Heart right ventricle (tissue), 16 donors: Measurements from ENCODE around the gene MTFP1. TPM values are rescaled to one million over a fixed set of nuclear protein-coding genes. Genes with fewer than 3 reads are reported as not detected.
"Not testable (repeated sequence)": the region's sequence is repeated elsewhere in the genome, so short reads cannot be mapped to it uniquely, and the experiment has no call there.

Experiments
- ATAC-seq, 8 donors: fragments of 200-7000 bp; cut with Tn5 transposase; one replicate each; pipeline ENCODE4 v1.9.1; 2020; ENCODE audit warnings: mild to moderate bottlenecking in 8 of 8, moderate library complexity in 8 of 8, moderate number of reproducible peaks in 1 of 8
- DNase-seq, 2 donors: peaks; one replicate each; pipeline ENCODE4 v3.0.0-alpha.2; 2020
- H3K27ac ChIP-seq, 10 donors: fragments of 200-600 bp; sonication (generic) in 2 of 10; one replicate each; pipeline versions ENCODE4 v1.5.0 to v1.8.0; 2020 to 2022; ENCODE audit warnings: mild to moderate bottlenecking in 3 of 10
- H3K27me3 ChIP-seq, 7 donors: fragments of 200-600 bp; one replicate each; pipeline ENCODE4 v1.8.0; 2021 to 2022; ENCODE audit warnings: mild to moderate bottlenecking in 2 of 7
- H3K36me3 ChIP-seq, 9 donors: fragments of 200-600 bp; sonication (generic) in 1 of 9; one replicate each; pipeline versions ENCODE4 v1.5.0 to v1.8.0; 2020 to 2022; ENCODE audit warnings: mild to moderate bottlenecking in 2 of 9
- H3K4me1 ChIP-seq, 9 donors: fragments of 200-600 bp; sonication (generic) in 1 of 9; one replicate each; pipeline versions ENCODE4 v1.5.0 to v1.8.0; 2020 to 2022; ENCODE audit warnings: mild to moderate bottlenecking in 4 of 9
- H3K4me3 ChIP-seq, 10 donors: fragments of 200-600 bp; sonication (generic) in 2 of 10; one replicate each; pipeline versions ENCODE4 v1.5.0 to v1.8.0; 2020 to 2022; ENCODE audit warnings: mild to moderate bottlenecking in 7 of 10, moderate library complexity in 2 of 10
- H3K9me3 ChIP-seq, 11 donors: fragments of 200-600 bp in 10 of 11; sonication (generic) in 2 of 11; one replicate each; pipeline versions ENCODE4 v1.5.0 to v1.8.0; 2013 to 2022; ENCODE audit warnings: mild to moderate bottlenecking in 2 of 11, control low read depth in 1 of 11, moderate library complexity in 1 of 11
- CTCF ChIP-seq, 9 donors: fragments of 200-600 bp; sonication (generic) in 2 of 9; IDR thresholded peaks; one replicate each; pipeline versions ENCODE4 v1.5.0 to v1.8.0; 2021 to 2022; ENCODE audit warnings: antibody characterized with exemption in 9 of 9, mild to moderate bottlenecking in 5 of 9, moderate library complexity in 1 of 9
- WGBS, 2 donors: extraction: QIAGEN DNeasy Blood & Tissue Kit; methylation state at CpG; one replicate each; pipeline ENCODE4 v1.1.7; 2013; ENCODE audit warnings: inconsistent platforms in 1 of 2; 5-methylcytosine and 5-hydroxymethylcytosine counted together
- intact Hi-C, 10 donors: fragments of 100-400 bp; cut with DNase I; formaldehyde crosslinking; loops; one replicate each; pipeline versions ENCODE4 v1.11.1 to v1.14.2; 2022
- polyA plus RNA-seq, 2 donors: library from polyadenylated mRNA; stranded (reverse); fragments of 200-250 nt; gene quantifications; one replicate each; pipeline ENCODE4 v1.2.3, GENCODE V29; 2013
- total RNA-seq, 10 donors: library from RNA; stranded (reverse); fragmentation: NEBNext Ultra II Directional in 3 of 10; extraction: Animal tissue kit (Norgen Biotek cat#: 25700) in 3 of 10; gene quantifications; one replicate each; pipeline versions ENCODE4 v1.2.1 to v1.2.4, GENCODE V29; 2021 to 2023
- donor health status: Arrhythmogenic right ventricular cardiomyopathy.
- donor health status: ischemic (EF 13 %, LVEDD 7.1; RV severe dilation, severe dysfunction).
- donor health status: healthy with polysubstance abuse.
- donor health status: DM: no; HTN: yes; CAD: no.
- donor health status: DM: no; HTN: no; CAD: no.
- donor health status: ischemic (EF 25% LVEDD 6.9; RV normal size, moderate dysfunction).
- donor health status: ischemic (EF 25% LVEDD 5.7; RV mildly dilated, moderate dysfunction).
- donor health status: healthy.
- donor health status: DM: yes; HTN: yes; CAD: no.
- donor health status: Ischemic cardiomyopathy.
- donor health status: ischemic (EF 35%, LVEDD 5.7; RV mildly dilated, moderate dysfunction).
- donor health status: nonischemic (EF 11% LVEDD 7.7; RV severe dilation, severe dysfunction).
- donor health status: DM: yes; HTN: yes; CAD: no.
- donor health status: PGD.
- donor health status: ischemic (EF 29% LVEDD 5.4; RV normal size, mild dysfunction).
- donor health status: nonischemic (EF 23%, LVEDD 6.1; RV moderate dilation, normal function).

The MTFP1 gene
- total and polyA plus RNA-seq, 12 donors: 5.9 to 132 (median 17.9) TPM

GRCh38 chr22:30460147-30460546 lies 34.6 kb downstream of the MTFP1 start:
- WGBS, 2 donors: 65 to 85% methylated on average over 4 of the region's 4 CpGs
- H3K9me3 ChIP-seq: no peaks in the 10 kb centered on the region
- H3K27me3 ChIP-seq: peaks cover 0 to 12% (median 0%) of the 10 kb centered on the region in 7 donors
- no peak for ATAC-seq
- H3K4me3 ChIP-seq: no peak overlapping the region
- H3K27ac ChIP-seq: no peak overlapping the region
- DNase-seq: no peak
- no peaks in the 10 kb centered on the region for H3K4me1 ChIP-seq
- no peaks in the 10 kb centered on the region for H3K36me3 ChIP-seq
- no peak for TF ChIP-seq CTCF (IDR thresholded peaks at IDR 0.05)
- intact Hi-C loops: no loop called here

GRCh38 chr22:30460555-30460954 lies 35.0 kb downstream of the MTFP1 start:
- ATAC-seq, intact Hi-C loops, H3K4me3 ChIP-seq, H3K27me3 ChIP-seq, H3K36me3 ChIP-seq, DNase-seq, H3K9me3 ChIP-seq, H3K27ac ChIP-seq, H3K4me1 ChIP-seq: not testable (repeated sequence)
- WGBS, 2 donors: 85% methylated on average over 6 of the region's 6 CpGs

- Histone ChIP-seq H3K9me3 (no peaks in the 10 kb centered on the region), H3K4me3 (no peak overlapping the region), H3K27me3 (peaks cover 0 to 48% (median 25%) of the 10 kb centered on the region in 7 donors), H3K36me3 (no peaks in the 10 kb centered on the region), H3K4me1 (no peaks in the 10 kb centered on the region), H3K27ac (no peak overlapping the region)
- intact Hi-C loops: no loop called here
- TF ChIP-seq CTCF (IDR thresholded peaks at IDR 0.05): no peak
- DNase-seq (no peak), ATAC-seq (no peak)
- 36 to 45% methylated on average over 2 of the region's 2 CpGs for WGBS, 2 donors
Observed at GRCh38 chr22:30469165-30469564, 43.6 kb downstream of the MTFP1 start.

GRCh38 chr22:30470655-30471054 lies 45.1 kb downstream of the MTFP1 start:
- no peak for DNase-seq
- H3K27me3 ChIP-seq: peaks cover 0 to 62% (median 28%) of the 10 kb centered on the region in 7 donors
- no peaks in the 10 kb centered on the region for H3K4me1 ChIP-seq
- no peaks in the 10 kb centered on the region for H3K36me3 ChIP-seq
- intact Hi-C loops: no loop called here
- no peak for ATAC-seq
- H3K9me3 ChIP-seq: no peaks in the 10 kb centered on the region
- H3K4me3 ChIP-seq: no peak overlapping the region
- WGBS, 2 donors: 85 to 88% methylated on average over 2 of the region's 2 CpGs
- H3K27ac ChIP-seq: no peak overlapping the region
- no peak for TF ChIP-seq CTCF (IDR thresholded peaks at IDR 0.05)

- no peak for ATAC-seq
- no peak for DNase-seq
- H3K36me3 ChIP-seq: no peaks in the 10 kb centered on the region
- no peak within 1 kb of the TSS for H3K4me3 ChIP-seq
- H3K27ac ChIP-seq: no peak within 1 kb of the TSS
- H3K27me3 ChIP-seq: peaks cover 0 to 64% (median 28%) of the 10 kb centered on the region in 7 donors
- intact Hi-C loops: no loop called here
- WGBS, 2 donors: 59 to 60% methylated on average over 13 of the region's 13 CpGs
- no peaks in the 10 kb centered on the region for H3K4me1 ChIP-seq
- H3K9me3 ChIP-seq: no peaks in the 10 kb centered on the region
- no peak for TF ChIP-seq CTCF (IDR thresholded peaks at IDR 0.05)
Observed at GRCh38 chr22:30471616-30472318, 46.2 kb downstream of the MTFP1 start, which contains the start of gene SEC14L3. Gene SEC14L3 (minus strand): TSS chr22:30472017. CDS start chr22:30471958, 59 bp downstream.
